Measurements from ENCODE around the gene RNF148. TPM values are rescaled to one million over a fixed set of nuclear protein-coding genes. Genes with fewer than 3 reads are reported as not detected.

Gene RNF148
- total and polyA plus RNA-seq, 2 of the 8 experiments (the other 6 are each of a cell fraction or from before 2014, with no cell fraction given), result 0.27 to 0.45 TPM

- Histone ChIP-seq H3K56ac (replicated peaks; ENCODE audit: insufficient read length, low read depth, low read length) (no peak overlapping the region), H3K18ac (ENCODE audit: extremely low read depth, low read length) (no peak overlapping the region), H3K79me2 (ENCODE audit: control insufficient read depth in 1 of 2, insufficient read depth in 2 of 2, low read length in 2 of 2) (peaks cover 0 to 11% of the 10 kb centered on the region in 2 experiments; a peak in 2 of 4 replicates), H3K23ac (ENCODE audit: insufficient read length) (no peak overlapping the region), H2BK12ac (ENCODE audit: low read depth, low read length) (no peak overlapping the region), H3K9me3 (ENCODE audit: insufficient read depth in 2 of 2, low read depth in 1 of 2, low read length in 1 of 2) (peaks cover 3 to 8% of the 10 kb centered on the region in 2 experiments; a peak in 2 of 4 replicates), H3K27ac (ENCODE audit: low read depth, low read length) (no peak overlapping the region), H3K4me2 (ENCODE audit: insufficient read depth in 1 of 2, low read depth in 2 of 2, low read length in 2 of 2) (no peak overlapping the region), H3K23me2 (ENCODE audit: low read depth, low read length) (no peaks in the 10 kb centered on the region), H3K14ac (ENCODE audit: insufficient read length) (no peak overlapping the region), H3K4me3 (ENCODE audit: extremely low read depth in 1 of 4, insufficient read depth in 2 of 4, low read depth in 3 of 4, low read length in 4 of 4) (no peak overlapping the region), H2AK5ac (ENCODE audit: low read depth, low read length) (no peak overlapping the region), H2AFZ (ENCODE audit: low read length) (no peak overlapping the region), H3K9ac (replicated peaks in 1 of 4; ENCODE audit: extremely low read depth in 1 of 4, low read depth in 3 of 4, low read length in 3 of 4) (no peak overlapping the region), H4K5ac (ENCODE audit: insufficient read length, low read depth, low read length) (no peak overlapping the region), H2BK120ac (replicated peaks; ENCODE audit: low read depth, low read length) (no peak overlapping the region), H4K8ac (ENCODE audit: extremely low read depth, insufficient read depth, low read length) (no peak overlapping the region), H3K36me3 (ENCODE audit: control insufficient read depth in 2 of 4, insufficient read depth in 4 of 4, low read length in 3 of 4) (peaks cover 0 to 4% (median 0%) of the 10 kb centered on the region in 4 experiments; a peak in 1 of 8 replicates), H2BK15ac (ENCODE audit: low read length) (no peak overlapping the region), H3K27me3 (replicated peaks in 1 of 4; ENCODE audit: control insufficient read depth in 3 of 4, extremely low read depth in 1 of 4, insufficient read depth in 3 of 4, low read length in 3 of 4) (peaks cover 0 to 2% (median 0%) of the 10 kb centered on the region in 4 experiments; a peak in 1 of 7 replicates), H4K20me1 (replicated peaks in 1 of 2; ENCODE audit: control insufficient read depth in 1 of 2, insufficient read depth in 2 of 2, low read length in 2 of 2) (no peaks in the 10 kb centered on the region), H2BK20ac (ENCODE audit: low read length) (no peak overlapping the region), H3K4me1 (replicated peaks in 1 of 4; ENCODE audit: control insufficient read depth in 3 of 4, insufficient read depth in 4 of 4, low read length in 3 of 4) (peaks cover 6 to 26% (median 17%) of the 10 kb centered on the region in 4 experiments), H2BK5ac (ENCODE audit: low read depth, low read length) (no peak overlapping the region), H3K4ac (replicated peaks; ENCODE audit: insufficient read length, low read depth, low read length) (no peak overlapping the region), H4K91ac (replicated peaks; ENCODE audit: insufficient read length, low read length) (no peak overlapping the region), H3K79me1 (ENCODE audit: low read depth, low read length) (no peaks in the 10 kb centered on the region)
- DNase-seq (ENCODE audit: low read depth in 1 of 2, low spot score in 2 of 2), result no peak
- ChIA-PET POLR2A (ENCODE audit: partially characterized antibody) (no interaction called here), CTCF (ENCODE audit: partially characterized antibody) (interaction anchor here (0.6 kb wide), 1 partner anchor 802 kb away, joined by 4 read pairs; no protein-coding TSS in a partner anchor)
- 96% methylated on average over 11 of the region's 21 CpGs; no CpG with 5 or more reads in 1 of the 2 experiments for WGBS, 2 experiments (ENCODE audit: extremely low coverage in 1 of 2, insufficient coverage in 1 of 2, insufficient read length in 1 of 2, insufficient replicate concordance in 2 of 2, low coverage in 1 of 2, low lambda C conversion rate in 2 of 2, missing lambda C conversion rate in 1 of 2)
- FAIRE-seq, result no peak
- no peak for TF ChIP-seq TAF7 (optimal IDR thresholded peaks at IDR 0.05; ENCODE audit: borderline replicate concordance, low read depth, low read length)
- TF ChIP-seq RAD21 (IDR thresholded peaks at IDR 0.05 in 1 of 2, conservative IDR thresholded peaks at IDR 0.05 in 1 of 2; ENCODE audit: low read depth in 2 of 2, low read length in 2 of 2), result no peak
- TF ChIP-seq NANOG (IDR thresholded peaks at IDR 0.05; ENCODE audit: insufficient read depth, low read depth, low read length, poor library complexity, severe bottlenecking), result no peak
- TF ChIP-seq SUZ12 (IDR thresholded peaks at IDR 0.05; ENCODE audit: low read length), result no peak
- TF ChIP-seq E2F6 (IDR thresholded peaks at IDR 0.05), result no peak
- TF ChIP-seq TAF1 (IDR thresholded peaks at IDR 0.05; ENCODE audit: low read depth, low read length), result no peak
Observed at GRCh38 chr7:122673951-122674350, 28.8 kb downstream of the RNF148 start.

Data from H1 (cell line).